ENCODE results near the gene PLEKHB1. TPM values are rescaled to one million over a fixed set of nuclear protein-coding genes. Genes with fewer than 3 reads are reported as not detected.

The PLEKHB1 gene
- 12.5 TPM for polyA plus RNA-seq (2013, experiment 1 of 2)
- 10.0 TPM for polyA plus RNA-seq (2013, experiment 2 of 2)

- Histone ChIP-seq H3K9me3 (ENCODE audit: control insufficient read depth, low read length) (no peaks in the 10 kb centered on the region), H3K27ac (ENCODE audit: low read depth, low read length, severe bottlenecking) (no peak within 1 kb of the TSS), H3K4me3 (ENCODE audit: extremely low read depth, insufficient read depth, low read length, poor library complexity, severe bottlenecking) (peak within 1 kb of the TSS; percentile 8), H3K36me3 (ENCODE audit: control insufficient read depth, insufficient read depth, low read length) (no peaks in the 10 kb centered on the region), H3K4me1 (ENCODE audit: control insufficient read depth, insufficient read depth, low read length, poor library complexity, severe bottlenecking) (peaks cover 19% of the 10 kb centered on the region)
- WGBS, 2 experiments (ENCODE audit: insufficient coverage in 2 of 2) = 19 to 25% methylated on average over 18 to 19 of the region's 26 CpGs
Observed at GRCh38 chr11:73645972-73646631, at the start of gene PLEKHB1. Gene PLEKHB1, plus strand, starts transcription at chr11:73646581. Its CDS starts 28 bp downstream, at chr11:73646609.

- peak overlapping the region; percentile 89 for H3K27ac ChIP-seq (ENCODE audit: low read depth, low read length, severe bottlenecking)
- no peaks in the 10 kb centered on the region for H3K9me3 ChIP-seq (ENCODE audit: control insufficient read depth, low read length)
- peaks cover 9% of the 10 kb centered on the region for H3K4me1 ChIP-seq (ENCODE audit: control insufficient read depth, insufficient read depth, low read length, poor library complexity, severe bottlenecking)
- WGBS, 2 experiments (ENCODE audit: insufficient coverage in 2 of 2) = 1 to 3% methylated on average over 6 to 10 of the region's 27 CpGs
- no peaks in the 10 kb centered on the region for H3K36me3 ChIP-seq (ENCODE audit: control insufficient read depth, insufficient read depth, low read length)
- peak overlapping the region; percentile 75 for H3K4me3 ChIP-seq (ENCODE audit: extremely low read depth, insufficient read depth, low read length, poor library complexity, severe bottlenecking)
Observed at GRCh38 chr11:73597336-73597955, 48.9 kb upstream of the PLEKHB1 start.

GRCh38 chr11:73597956-73598718 lies 48.2 kb upstream of the PLEKHB1 start, which contains the start of gene FAM168A:
Gene FAM168A, minus strand, starts transcription at chr11:73598112. Its CDS starts 129,638 bp downstream, at chr11:73468474.
- WGBS, 2 experiments (ENCODE audit: insufficient coverage in 2 of 2) = 0% methylated on average over 44 to 53 of the region's 64 CpGs
- Histone ChIP-seq H3K9me3 (ENCODE audit: control insufficient read depth, low read length) (no peaks in the 10 kb centered on the region), H3K36me3 (ENCODE audit: control insufficient read depth, insufficient read depth, low read length) (no peaks in the 10 kb centered on the region), H3K4me1 (ENCODE audit: control insufficient read depth, insufficient read depth, low read length, poor library complexity, severe bottlenecking) (peaks cover 9% of the 10 kb centered on the region), H3K4me3 (ENCODE audit: extremely low read depth, insufficient read depth, low read length, poor library complexity, severe bottlenecking) (peak within 1 kb of the TSS; percentile 75), H3K27ac (ENCODE audit: low read depth, low read length, severe bottlenecking) (peak within 1 kb of the TSS; percentile 89)

- peak overlapping the region; percentile 6 for H3K27ac ChIP-seq (ENCODE audit: low read depth, low read length, severe bottlenecking)
- 57 to 72% methylated on average over 13 of the region's 20 CpGs for WGBS, 2 experiments (ENCODE audit: insufficient coverage in 2 of 2)
Observed at GRCh38 chr11:73598719-73599379, 47.5 kb upstream of the PLEKHB1 start.

GRCh38 chr11:73612601-73613140 lies 33.7 kb upstream of the PLEKHB1 start:
- WGBS, 2 experiments (ENCODE audit: insufficient coverage in 2 of 2) = 80 to 100% methylated on average over 1 to 2 of the region's 5 CpGs
- Histone ChIP-seq H3K4me3 (ENCODE audit: extremely low read depth, insufficient read depth, low read length, poor library complexity, severe bottlenecking) (no peak overlapping the region), H3K27ac (ENCODE audit: low read depth, low read length, severe bottlenecking) (no peak overlapping the region), H3K9me3 (ENCODE audit: control insufficient read depth, low read length) (no peaks in the 10 kb centered on the region), H3K4me1 (ENCODE audit: control insufficient read depth, insufficient read depth, low read length, poor library complexity, severe bottlenecking) (peaks cover 3% of the 10 kb centered on the region), H3K36me3 (ENCODE audit: control insufficient read depth, insufficient read depth, low read length) (no peaks in the 10 kb centered on the region)

More at GRCh38 chr11:73598719-73599379, 47.5 kb upstream of the PLEKHB1 start:
- Histone ChIP-seq H3K4me1 (ENCODE audit: control insufficient read depth, insufficient read depth, low read length, poor library complexity, severe bottlenecking) (peaks cover 9% of the 10 kb centered on the region), H3K36me3 (ENCODE audit: control insufficient read depth, insufficient read depth, low read length) (no peaks in the 10 kb centered on the region), H3K4me3 (ENCODE audit: extremely low read depth, insufficient read depth, low read length, poor library complexity, severe bottlenecking) (peak overlapping the region; percentile 75), H3K9me3 (ENCODE audit: control insufficient read depth, low read length) (no peaks in the 10 kb centered on the region)

GRCh38 chr11:73614591-73614990 lies 31.8 kb upstream of the PLEKHB1 start:
- H3K36me3 ChIP-seq (ENCODE audit: control insufficient read depth, insufficient read depth, low read length) = no peaks in the 10 kb centered on the region
- no peak overlapping the region for H3K27ac ChIP-seq (ENCODE audit: low read depth, low read length, severe bottlenecking)
- H3K4me1 ChIP-seq (ENCODE audit: control insufficient read depth, insufficient read depth, low read length, poor library complexity, severe bottlenecking) = peaks cover 3% of the 10 kb centered on the region
- H3K9me3 ChIP-seq (ENCODE audit: control insufficient read depth, low read length) = no peaks in the 10 kb centered on the region
- no peak overlapping the region for H3K4me3 ChIP-seq (ENCODE audit: extremely low read depth, insufficient read depth, low read length, poor library complexity, severe bottlenecking)

- H3K27ac ChIP-seq (ENCODE audit: low read depth, low read length, severe bottlenecking) = no peak overlapping the region
- H3K36me3 ChIP-seq (ENCODE audit: control insufficient read depth, insufficient read depth, low read length) = no peaks in the 10 kb centered on the region
- WGBS, 2 experiments (ENCODE audit: insufficient coverage in 2 of 2) = 91 to 94% methylated on average over 3 to 4 of the region's 4 CpGs
Observed at GRCh38 chr11:73622926-73623593, 23.3 kb upstream of the PLEKHB1 start.

GRCh38 chr11:73623686-73624085 lies 22.7 kb upstream of the PLEKHB1 start:
- Histone ChIP-seq H3K36me3 (ENCODE audit: control insufficient read depth, insufficient read depth, low read length) (no peaks in the 10 kb centered on the region), H3K4me3 (ENCODE audit: extremely low read depth, insufficient read depth, low read length, poor library complexity, severe bottlenecking) (no peak overlapping the region), H3K4me1 (ENCODE audit: control insufficient read depth, insufficient read depth, low read length, poor library complexity, severe bottlenecking) (no peaks in the 10 kb centered on the region), H3K9me3 (ENCODE audit: control insufficient read depth, low read length) (no peaks in the 10 kb centered on the region), H3K27ac (ENCODE audit: low read depth, low read length, severe bottlenecking) (no peak overlapping the region)
- WGBS, 2 experiments (ENCODE audit: insufficient coverage in 2 of 2) = 79 to 87% methylated on average over 2 to 3 of the region's 3 CpGs

More at GRCh38 chr11:73622926-73623593, 23.3 kb upstream of the PLEKHB1 start:
- no peaks in the 10 kb centered on the region for H3K4me1 ChIP-seq (ENCODE audit: control insufficient read depth, insufficient read depth, low read length, poor library complexity, severe bottlenecking)
- H3K9me3 ChIP-seq (ENCODE audit: control insufficient read depth, low read length) = no peaks in the 10 kb centered on the region
- no peak overlapping the region for H3K4me3 ChIP-seq (ENCODE audit: extremely low read depth, insufficient read depth, low read length, poor library complexity, severe bottlenecking)

GRCh38 chr11:73625696-73626318 lies 20.6 kb upstream of the PLEKHB1 start:
- Histone ChIP-seq H3K4me1 (ENCODE audit: control insufficient read depth, insufficient read depth, low read length, poor library complexity, severe bottlenecking) (no peaks in the 10 kb centered on the region), H3K36me3 (ENCODE audit: control insufficient read depth, insufficient read depth, low read length) (no peaks in the 10 kb centered on the region), H3K4me3 (ENCODE audit: extremely low read depth, insufficient read depth, low read length, poor library complexity, severe bottlenecking) (no peak overlapping the region), H3K9me3 (ENCODE audit: control insufficient read depth, low read length) (no peaks in the 10 kb centered on the region), H3K27ac (ENCODE audit: low read depth, low read length, severe bottlenecking) (no peak overlapping the region)
- 44 to 50% methylated on average over 13 to 15 of the region's 19 CpGs for WGBS, 2 experiments (ENCODE audit: insufficient coverage in 2 of 2)
